DMS 273 (cell line): ENCODE data around the gene CHN2.
"Not testable (repeated sequence)": the region's sequence is repeated elsewhere in the genome, so short reads cannot be mapped to it uniquely, and the experiment has no call there.

Experiments
- DNase-seq: peaks from one replicate; lab custom pipeline; 2025; ENCODE audit not compliant: unreplicated experiment; lab: John Stamatoyannopoulos, UW

Gene CHN2

GRCh38 chr7:29189743-29190201 is 4.8 kb upstream of the CHN2 start:
- DNase-seq, result peak; percentile 92

- no peak for DNase-seq
Measured at GRCh38 chr7:29190349-29191045, 4.1 kb upstream of the CHN2 start.

GRCh38 chr7:29192323-29192722 is 2.3 kb upstream of the CHN2 start:
- no peak for DNase-seq

- DNase-seq, result no peak
Measured at GRCh38 chr7:29192811-29193210, 1.8 kb upstream of the CHN2 start.

- peak; percentile 79 for DNase-seq
Measured at GRCh38 chr7:29193316-29194205, 1.0 kb upstream of the CHN2 start.

- peak; percentile 92 for DNase-seq
Measured at GRCh38 chr7:29194206-29194593, 375 bp upstream of the CHN2 start.

GRCh38 chr7:29196191-29196590 is 1.6 kb downstream of the CHN2 start:
- DNase-seq, result peak; percentile 53

GRCh38 chr7:29196971-29197595 is 2.5 kb downstream of the CHN2 start:
- DNase-seq, result no peak

GRCh38 chr7:29197916-29198315 is 3.3 kb downstream of the CHN2 start:
- no peak for DNase-seq

GRCh38 chr7:29199776-29200175 is 5.2 kb downstream of the CHN2 start:
- no peak for DNase-seq

GRCh38 chr7:29202651-29203069 is 8.1 kb downstream of the CHN2 start:
- DNase-seq, result no peak

GRCh38 chr7:29204491-29205272 is 10.1 kb downstream of the CHN2 start:
- peak; percentile 44 for DNase-seq

- DNase-seq, result peak; percentile 39
Measured at GRCh38 chr7:29207162-29207801, 12.7 kb downstream of the CHN2 start.

- DNase-seq, result no peak
Measured at GRCh38 chr7:29208410-29209250, 14.1 kb downstream of the CHN2 start.

GRCh38 chr7:29209745-29210144 is 15.2 kb downstream of the CHN2 start:
- no peak for DNase-seq

GRCh38 chr7:29212736-29213135 is 18.2 kb downstream of the CHN2 start:
- not testable (repeated sequence) for DNase-seq

GRCh38 chr7:29214056-29214455 is 19.5 kb downstream of the CHN2 start:
- DNase-seq, result no peak

- no peak for DNase-seq
Measured at GRCh38 chr7:29214816-29215215, 20.2 kb downstream of the CHN2 start.

- DNase-seq, result peak; percentile 41
Measured at GRCh38 chr7:29216128-29216527, 21.6 kb downstream of the CHN2 start.

- DNase-seq, result no peak
Measured at GRCh38 chr7:29217113-29217512, 22.5 kb downstream of the CHN2 start.
